Ramos (cell line): ENCODE data around the gene MCTP2.
"Not testable (repeated sequence)": the region's sequence is repeated elsewhere in the genome, so short reads cannot be mapped to it uniquely, and the experiment has no call there.

Source experiments
- in situ Hi-C: fragments of 300-500 bp; cut with MboI; formaldehyde crosslinking; loops from one replicate; pipeline ENCODE4 v1.14.3; 2022; ENCODE audit warnings: low sequenced_read_pairs; ENCODE audit not compliant: unreplicated experiment

MCTP2 gene

GRCh38 chr15:94485148-94485719 is 253.9 kb downstream of the MCTP2 start:
- in situ Hi-C loops = no loop called here

DNA sequence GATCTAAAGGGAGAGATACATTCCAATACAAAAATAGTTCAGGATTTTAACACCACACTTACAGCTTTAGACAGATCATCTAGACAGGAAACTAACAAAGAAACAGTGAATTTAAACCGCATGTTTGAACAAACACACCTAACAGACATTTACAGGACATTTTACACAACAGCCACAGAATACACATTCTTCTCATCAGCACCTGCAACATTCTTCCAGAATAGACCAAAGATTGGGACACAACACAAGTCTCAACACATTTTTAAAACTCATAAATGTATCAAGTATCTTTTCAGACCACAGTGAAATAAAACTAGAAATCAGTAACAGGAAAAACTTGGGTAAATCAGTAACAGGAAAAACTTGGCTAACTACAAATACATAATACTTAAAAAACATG is 256.3 kb downstream of the MCTP2 start:
- in situ Hi-C loops = no loop called here

GRCh38 chr15:94493176-94493575 is 261.8 kb downstream of the MCTP2 start:
- in situ Hi-C loops = no loop called here

GRCh38 chr15:94493586-94493985 is 262.2 kb downstream of the MCTP2 start:
- in situ Hi-C loops = not testable (repeated sequence)

- in situ Hi-C loops = no loop called here
These were observed 263.4 kb downstream of the MCTP2 start for GRCh38 chr15:94494732-94495131.

DNA sequence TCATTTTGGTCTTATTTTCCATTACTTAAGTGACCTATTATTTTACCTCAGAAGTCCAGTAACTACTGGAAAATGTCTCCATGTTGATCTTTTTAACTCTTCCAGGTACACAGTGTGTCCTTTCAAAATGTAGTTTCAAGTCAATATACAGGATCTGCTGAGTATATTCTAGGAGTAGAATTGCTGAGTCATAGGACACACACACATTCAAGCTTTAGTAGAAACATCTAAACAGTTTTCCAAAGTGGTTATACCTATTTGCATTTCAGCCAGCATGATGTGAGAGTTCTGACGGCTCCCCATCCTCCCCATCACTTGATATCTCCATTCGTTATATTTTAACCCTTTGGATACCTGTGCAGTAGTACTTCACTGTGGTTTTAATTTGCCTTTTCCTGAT is 271.9 kb downstream of the MCTP2 start:
- in situ Hi-C loops = no loop called here

DNA sequence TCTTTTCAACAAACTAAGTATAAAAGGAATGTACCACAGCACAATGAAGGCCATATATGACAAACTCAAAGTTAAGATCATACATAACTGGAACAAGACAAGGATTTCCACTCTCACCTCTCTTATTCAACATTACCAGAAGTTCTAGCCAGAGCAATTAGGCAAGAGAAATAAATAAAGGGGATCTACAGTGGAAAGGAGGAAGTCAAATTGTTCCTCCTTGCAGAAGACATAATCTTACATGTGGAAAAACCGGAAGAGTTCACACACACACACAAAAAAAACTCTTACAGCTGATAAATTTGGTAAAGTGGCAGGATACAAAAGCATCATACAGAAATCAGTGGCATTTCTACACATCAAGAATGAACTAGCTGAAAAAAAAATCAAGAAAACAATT is 277.9 kb downstream of the MCTP2 start:
- in situ Hi-C loops = no loop called here

DNA sequence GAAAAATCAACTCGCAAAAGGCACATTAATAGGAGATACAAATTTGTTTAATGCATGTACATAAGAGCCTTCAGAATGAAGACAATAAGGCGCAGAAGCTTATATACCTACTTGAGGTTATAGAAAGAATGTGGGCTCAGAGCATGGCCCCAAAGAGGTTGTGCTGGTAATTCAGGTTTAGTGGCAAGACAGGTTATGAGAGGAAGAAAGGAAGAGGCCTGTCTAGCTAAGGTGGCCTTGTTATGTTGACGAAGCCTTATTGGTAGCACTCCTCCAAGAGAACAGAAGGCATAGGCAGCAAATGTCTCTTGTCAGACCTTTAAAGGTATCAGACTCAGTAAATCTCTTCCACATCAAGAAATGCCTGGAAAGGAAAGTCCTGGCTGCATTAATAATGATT is 290.8 kb downstream of the MCTP2 start:
- in situ Hi-C loops = no loop called here

- in situ Hi-C loops = no loop called here
These were observed 292.5 kb downstream of the MCTP2 start for GRCh38 chr15:94523873-94524272.

- in situ Hi-C loops = no loop called here
These were observed 293.2 kb downstream of the MCTP2 start for GRCh38 chr15:94524565-94524964.

DNA sequence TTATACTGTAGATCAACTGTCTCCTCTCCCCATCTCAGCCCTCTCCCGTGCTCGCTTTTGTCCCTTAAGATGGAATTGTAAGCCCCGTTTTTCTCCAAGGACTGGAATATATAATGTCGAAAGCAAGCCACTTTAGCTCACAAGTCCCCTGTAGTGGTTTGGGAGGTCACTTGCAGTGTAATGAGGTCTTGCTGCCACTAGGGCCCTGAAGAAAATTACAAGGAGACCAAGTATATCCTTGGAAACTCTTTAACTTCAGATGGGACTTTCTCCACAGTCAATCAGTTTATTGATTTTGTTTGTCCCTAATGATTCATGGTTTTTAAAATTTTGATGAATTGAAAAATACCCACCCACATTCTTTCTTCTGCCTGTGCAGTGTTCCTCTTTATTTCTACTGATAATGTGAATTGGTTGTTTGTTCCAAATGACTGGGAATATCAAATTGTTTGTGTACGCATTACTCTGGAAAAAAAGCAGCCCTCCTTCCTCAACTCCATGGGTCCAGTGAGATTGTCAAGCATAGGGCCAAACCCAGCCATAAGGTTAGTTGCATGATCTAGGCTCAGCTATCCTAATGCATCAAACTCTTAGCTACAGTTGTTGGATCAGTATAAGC is 294.8 kb downstream of the MCTP2 start:
- in situ Hi-C loops = no loop called here

- in situ Hi-C loops = no loop called here
These were observed 300.9 kb downstream of the MCTP2 start for GRCh38 chr15:94532226-94532625.
